Neural crest cell (in vitro differentiated cells): Measurements from ENCODE around the gene ADCK1. TPM values are rescaled to one million over a fixed set of nuclear protein-coding genes. Genes with fewer than 3 reads are reported as not detected.
A peak's percentile ranks its signal among the peaks of the same experiment; 100 is the strongest.
"Not testable (repeated sequence)": the region's sequence is repeated elsewhere in the genome, so short reads cannot be mapped to it uniquely, and the experiment has no call there.

Experiments
- DNase-seq: peaks from one replicate; pipeline ENCODE4 v3.0.0; 2021; ENCODE audit warnings: low read depth, mixed read lengths, low spot score
- H3K27ac Mint-ChIP-seq: one replicate; pipeline ENCODE4 v1.8.0; 2021; ENCODE audit warnings: mild to moderate bottlenecking, mixed read lengths; ENCODE audit not compliant: unreplicated experiment
- H3K27me3 Mint-ChIP-seq: 2 replicates; pipeline ENCODE4 v1.8.0; 2021; ENCODE audit warnings: low read depth, mild to moderate bottlenecking, mixed read lengths
- H3K36me3 Mint-ChIP-seq: 2 replicates; pipeline ENCODE4 v1.8.0; 2021; ENCODE audit warnings: low read depth, mild to moderate bottlenecking, mixed read lengths
- H3K4me1 Mint-ChIP-seq: 2 replicates; pipeline ENCODE4 v1.8.0; 2021; ENCODE audit warnings: mixed read lengths
- H3K4me3 Mint-ChIP-seq: one replicate; pipeline ENCODE4 v1.8.0; 2021; ENCODE audit warnings: mild to moderate bottlenecking, mixed read lengths
- H3K9me3 Mint-ChIP-seq: 2 replicates; pipeline ENCODE4 v1.8.0; 2021; ENCODE audit warnings: mixed read lengths
- CTCF ChIP-seq: fragments of 200-600 bp; sonication (generic); conservative IDR thresholded peaks from 2 replicates; pipeline ENCODE4 v1.5.0; 2021; ENCODE audit warnings: antibody characterized with exemption, mild to moderate bottlenecking
- total RNA-seq: library from RNA; stranded (reverse); gene quantifications from 2 replicates; pipeline ENCODE4 v1.2.1, GENCODE V29; 2021

Gene ADCK1
- total RNA-seq, 1 donor from 2014 or later, result 9.0 TPM

DNA sequence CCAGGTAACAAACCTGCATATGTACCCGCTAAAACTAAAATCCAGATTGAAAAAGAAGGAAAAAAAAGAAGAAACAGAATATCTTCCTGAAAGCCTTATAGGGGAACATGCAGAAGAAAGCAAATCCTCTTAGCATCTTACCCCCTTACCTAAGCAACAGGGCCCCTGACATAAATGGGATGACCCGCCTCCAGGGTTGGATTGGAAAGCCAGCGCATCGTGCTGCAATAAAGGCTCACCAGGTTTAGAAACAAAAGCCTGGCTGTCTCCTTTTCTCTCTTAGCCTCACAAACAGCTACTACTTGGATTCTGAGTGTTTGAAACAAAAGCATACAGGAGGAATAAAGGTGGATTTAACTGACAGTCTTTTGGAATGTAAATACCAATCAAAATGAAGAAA lies 13.8 kb upstream of the ADCK1 start:
- no peaks in the 10 kb centered on the region for H3K36me3 Mint-ChIP-seq
- no peak overlapping the region for H3K4me3 Mint-ChIP-seq
- no peaks in the 10 kb centered on the region for H3K9me3 Mint-ChIP-seq
- peaks cover 7% of the 10 kb centered on the region for H3K27me3 Mint-ChIP-seq
- peaks cover 14% of the 10 kb centered on the region for H3K4me1 Mint-ChIP-seq
- DNase-seq, result no peak
- TF ChIP-seq CTCF, result no peak
- H3K27ac Mint-ChIP-seq, result no peak overlapping the region

- Mint-ChIP-seq H3K4me3 (no peak overlapping the region), H3K27ac (no peak overlapping the region), H3K9me3 (no peaks in the 10 kb centered on the region), H3K27me3 (peaks cover 7% of the 10 kb centered on the region), H3K4me1 (peaks cover 15% of the 10 kb centered on the region), H3K36me3 (no peaks in the 10 kb centered on the region)
- no peak for TF ChIP-seq CTCF
- DNase-seq, result no peak
Observed at GRCh38 chr14:77790566-77791224, 9.2 kb upstream of the ADCK1 start.

GRCh38 chr14:77791225-77791600 lies 8.7 kb upstream of the ADCK1 start:
- TF ChIP-seq CTCF, result no peak
- Mint-ChIP-seq H3K27ac (no peak overlapping the region), H3K4me1 (peaks cover 10% of the 10 kb centered on the region), H3K36me3 (no peaks in the 10 kb centered on the region), H3K27me3 (peaks cover 7% of the 10 kb centered on the region), H3K4me3 (no peak overlapping the region), H3K9me3 (no peaks in the 10 kb centered on the region)
- no peak for DNase-seq

- not testable (repeated sequence) for H3K27me3 Mint-ChIP-seq, H3K27ac Mint-ChIP-seq, H3K9me3 Mint-ChIP-seq, H3K36me3 Mint-ChIP-seq, H3K4me3 Mint-ChIP-seq, H3K4me1 Mint-ChIP-seq, DNase-seq
Observed at GRCh38 chr14:77793255-77793654, 6.7 kb upstream of the ADCK1 start.

DNA sequence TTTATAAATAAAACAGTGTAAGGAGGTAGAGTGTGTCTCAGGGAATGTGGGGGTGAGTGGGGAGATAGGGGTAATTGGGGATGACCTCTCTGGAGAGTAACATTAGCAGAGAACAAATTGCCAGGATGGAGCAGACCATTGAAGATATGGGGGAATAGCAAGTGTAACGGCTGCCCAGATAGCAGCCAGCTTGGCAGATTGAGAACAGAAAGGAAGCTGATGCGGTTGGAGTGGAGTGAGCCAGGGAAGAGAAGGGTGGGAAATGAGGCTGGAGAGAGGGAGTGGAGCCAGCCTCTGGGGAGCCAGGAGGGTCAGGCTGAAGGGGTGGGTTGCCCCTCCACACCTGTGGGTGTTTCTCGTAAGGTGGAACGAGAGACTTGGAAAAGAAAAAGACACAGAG lies 5.6 kb upstream of the ADCK1 start:
- no peak overlapping the region for H3K4me3 Mint-ChIP-seq
- TF ChIP-seq CTCF, result no peak
- peak overlapping the region; percentile 95 for H3K27ac Mint-ChIP-seq
- no peak for DNase-seq
- no peaks in the 10 kb centered on the region for H3K9me3 Mint-ChIP-seq
- peaks cover 4% of the 10 kb centered on the region for H3K4me1 Mint-ChIP-seq
- H3K27me3 Mint-ChIP-seq, result peaks cover 5% of the 10 kb centered on the region
- no peaks in the 10 kb centered on the region for H3K36me3 Mint-ChIP-seq

DNA sequence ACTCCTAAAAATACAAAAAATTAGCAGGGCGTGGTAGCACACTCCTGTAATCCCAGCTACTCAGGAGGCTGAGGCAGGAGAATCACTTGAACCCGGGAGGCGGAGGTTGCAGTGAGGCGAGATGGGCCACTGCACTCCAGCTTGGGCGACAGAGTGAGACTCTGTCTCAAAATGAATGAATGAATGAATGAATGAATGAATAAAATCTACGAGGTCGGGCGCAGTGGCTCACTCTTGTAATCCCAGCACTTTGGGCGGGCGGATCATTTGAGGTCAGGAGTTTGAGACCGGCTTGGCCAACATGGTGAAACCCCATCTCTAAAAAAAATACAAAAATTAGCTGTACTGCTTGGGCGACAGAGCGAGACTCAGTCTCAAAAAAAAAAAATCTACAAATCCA lies 453 bp upstream of the ADCK1 start:
- peaks cover 13% of the 10 kb centered on the region for H3K4me1 Mint-ChIP-seq
- not testable (repeated sequence) for DNase-seq, H3K9me3 Mint-ChIP-seq, H3K27ac Mint-ChIP-seq, H3K36me3 Mint-ChIP-seq, H3K27me3 Mint-ChIP-seq
- peak overlapping the region; percentile 88 for H3K4me3 Mint-ChIP-seq
